H4 (cell line): ENCODE measurements around the gene GAD2. TPM values are rescaled to one million over a fixed set of nuclear protein-coding genes. Genes with fewer than 3 reads are reported as not detected.
"Not testable (repeated sequence)": the region's sequence is repeated elsewhere in the genome, so short reads cannot be mapped to it uniquely, and the experiment has no call there.

Experiments used
- DNase-seq: peaks from one replicate; pipeline ENCODE4 v3.0.0-alpha.2; 2015; ENCODE audit warnings: low spot score
- total RNA-seq: library from RNA; depleted of rRNA; stranded (reverse); fragments of >200 nt; shearing (Covaris generic); gene quantifications from 2 replicates; pipeline ENCODE4 v1.2.3, GENCODE V29; 2014; rRNA removed

GAD2 gene
- total RNA-seq, 1 experiment from 2014 or later, result not detected

DNA sequence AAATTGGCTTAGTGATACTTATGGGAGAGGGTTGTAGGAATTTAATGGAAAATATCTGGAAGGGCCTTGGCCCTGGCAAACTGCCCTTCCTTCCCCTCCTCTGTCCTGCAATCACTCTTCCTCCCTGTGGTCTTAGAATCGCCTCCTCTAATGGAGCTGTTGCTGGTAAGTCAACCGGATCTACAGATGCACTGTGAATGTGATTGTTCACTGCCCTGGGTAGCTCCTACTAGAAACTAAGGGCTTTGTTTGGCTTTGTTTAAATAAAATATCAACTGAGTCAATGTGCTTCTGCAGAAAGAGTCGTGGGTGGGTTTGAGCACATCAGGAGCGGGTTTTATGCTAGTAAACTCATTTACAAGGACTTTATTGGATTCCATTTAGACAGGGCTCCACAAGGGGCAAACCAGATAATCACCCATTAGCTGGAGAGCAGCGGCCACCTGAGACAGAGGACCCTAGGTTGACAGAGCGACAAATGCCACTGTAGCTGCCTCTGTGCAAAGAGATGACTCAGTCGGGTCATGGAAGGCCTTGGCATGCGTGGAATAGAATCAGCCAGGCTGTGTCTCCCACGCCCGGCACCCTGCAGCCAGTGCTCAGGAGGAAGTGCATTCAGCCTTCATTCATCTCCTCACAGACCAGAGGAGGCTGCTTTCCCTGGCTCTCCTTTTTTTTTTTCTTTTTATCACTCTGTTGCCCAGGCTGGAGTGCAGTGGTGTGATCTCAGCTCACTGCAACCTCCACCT, 97.9 kb downstream of the GAD2 start:
- no peak for DNase-seq

DNA sequence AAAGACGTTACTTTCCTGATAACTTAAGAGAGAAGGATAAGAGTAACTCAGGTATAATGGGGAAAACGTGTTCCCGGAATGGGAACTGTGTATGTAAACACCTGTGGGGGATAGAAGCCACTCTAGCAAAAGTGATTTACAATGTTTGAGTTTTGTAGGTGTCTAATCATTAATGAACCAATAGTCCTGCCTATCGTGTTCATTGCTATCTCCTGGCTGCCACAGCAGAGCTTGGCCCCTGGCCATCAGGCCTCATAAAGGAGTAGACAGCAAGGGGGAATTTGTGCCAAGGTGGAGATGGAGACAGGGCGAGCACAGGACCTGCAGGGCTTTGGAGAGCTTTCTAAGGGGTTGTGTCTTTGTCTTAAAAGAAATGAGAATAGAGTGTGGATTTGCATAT, 102.1 kb downstream of the GAD2 start:
- DNase-seq, result no peak

DNA sequence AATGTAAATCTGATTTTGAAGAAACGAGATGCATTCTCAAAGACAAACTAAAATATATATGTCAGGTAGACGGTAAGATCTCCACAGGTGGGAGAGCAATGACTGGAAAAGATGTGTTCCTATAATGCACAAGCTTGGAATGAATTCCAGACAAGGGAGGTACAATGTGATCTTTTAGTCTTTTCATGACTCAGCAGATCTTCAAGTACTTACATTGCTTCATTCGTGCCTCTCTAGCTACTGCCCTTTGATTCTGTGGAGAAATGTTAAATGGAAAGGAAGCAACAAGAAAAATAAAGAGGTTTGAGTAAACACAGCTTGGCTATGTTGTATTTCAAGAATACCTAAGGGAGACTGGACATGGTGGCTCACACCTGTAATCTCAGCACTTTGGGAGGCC, 106.6 kb downstream of the GAD2 start:
- no peak for DNase-seq

DNA sequence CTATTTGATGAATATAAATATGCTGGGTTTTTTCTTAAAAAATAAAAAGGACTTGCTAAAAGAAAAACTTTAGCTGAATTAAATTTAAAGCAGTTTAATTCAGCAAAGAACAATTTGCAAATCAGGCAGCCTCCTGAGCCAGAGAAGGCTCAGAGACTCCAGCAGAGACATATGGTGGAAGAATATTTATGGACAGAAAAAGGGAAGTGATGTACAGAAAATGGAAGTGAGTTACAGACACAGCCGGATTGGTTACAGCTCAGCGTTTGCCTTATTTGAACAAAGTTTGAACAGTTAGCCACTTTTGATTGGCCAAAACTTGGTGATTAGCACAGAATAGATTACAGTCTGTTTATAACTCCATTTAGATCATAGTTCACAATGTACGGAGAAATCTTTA, 110.3 kb downstream of the GAD2 start:
- no peak for DNase-seq

DNA sequence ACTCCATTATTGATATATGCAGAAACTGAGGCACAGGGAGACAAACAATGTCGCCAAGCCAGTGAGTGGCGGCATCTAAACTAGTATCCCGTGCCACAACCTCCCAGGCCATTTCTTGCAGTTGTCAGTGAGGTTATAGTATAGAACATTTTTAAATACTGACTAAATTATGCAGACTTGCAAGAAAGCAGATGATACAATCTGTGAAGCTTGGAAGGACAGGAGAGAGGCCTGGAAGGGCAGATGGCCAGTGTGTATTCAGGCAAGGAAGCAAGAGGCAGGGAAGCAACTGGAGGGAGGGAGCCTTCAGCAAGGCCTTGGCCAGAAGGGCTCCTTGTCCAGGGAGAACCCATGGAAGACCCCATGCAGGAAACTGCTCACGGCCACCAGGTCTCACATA, 111.2 kb downstream of the GAD2 start:
- no peak for DNase-seq

DNA sequence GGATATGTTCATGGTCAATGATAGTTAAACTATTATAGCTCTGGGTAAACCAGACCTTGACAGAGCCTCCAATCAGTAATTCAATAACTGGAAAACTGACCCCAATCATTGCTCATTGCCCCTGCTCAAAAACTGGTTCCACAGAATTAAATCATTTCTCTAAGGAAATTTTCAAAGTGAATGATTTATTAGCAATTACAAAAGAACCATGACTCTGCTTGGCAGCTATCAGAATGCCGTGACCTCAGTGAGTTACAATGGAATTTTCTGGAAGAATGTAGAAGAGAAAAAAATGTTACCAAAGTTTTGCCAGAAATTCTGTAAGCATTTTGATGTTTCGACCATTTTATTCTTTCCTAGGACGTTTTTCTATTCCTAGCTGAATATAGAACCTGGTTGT, 114.8 kb downstream of the GAD2 start:
- no peak for DNase-seq

DNA sequence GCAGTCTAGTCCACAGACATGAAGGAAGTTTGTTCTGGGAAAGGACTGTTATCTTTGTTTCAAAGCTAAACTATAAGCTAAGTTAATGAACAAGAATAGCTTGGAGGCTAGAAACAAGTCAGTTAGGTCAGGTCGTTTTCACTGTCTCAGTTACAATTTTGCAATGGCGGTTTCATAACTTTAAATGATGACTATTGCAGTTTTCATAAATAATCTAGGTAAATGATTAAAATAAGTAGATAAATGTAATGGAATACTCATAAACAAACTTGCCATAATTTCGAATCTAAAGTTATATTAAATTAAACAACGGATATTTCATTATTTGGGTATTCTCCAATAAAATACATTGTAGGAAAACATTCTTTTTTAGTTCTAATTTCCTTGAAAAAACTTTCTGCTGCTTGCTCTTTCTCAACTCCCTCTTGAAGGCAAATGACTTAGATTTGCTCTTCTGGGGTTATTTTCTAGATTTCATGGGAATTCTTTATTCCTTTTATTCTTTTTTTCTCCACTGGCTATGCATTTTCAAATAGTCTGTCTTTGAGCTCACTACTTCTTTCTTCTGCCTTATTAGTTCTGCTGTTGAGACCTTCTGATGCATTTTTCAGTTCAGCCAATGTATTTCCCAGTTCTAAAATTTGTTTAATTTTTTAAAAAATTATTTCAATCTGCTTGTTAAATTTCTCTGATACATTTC, 117.8 kb downstream of the GAD2 start:
- no peak for DNase-seq

DNA sequence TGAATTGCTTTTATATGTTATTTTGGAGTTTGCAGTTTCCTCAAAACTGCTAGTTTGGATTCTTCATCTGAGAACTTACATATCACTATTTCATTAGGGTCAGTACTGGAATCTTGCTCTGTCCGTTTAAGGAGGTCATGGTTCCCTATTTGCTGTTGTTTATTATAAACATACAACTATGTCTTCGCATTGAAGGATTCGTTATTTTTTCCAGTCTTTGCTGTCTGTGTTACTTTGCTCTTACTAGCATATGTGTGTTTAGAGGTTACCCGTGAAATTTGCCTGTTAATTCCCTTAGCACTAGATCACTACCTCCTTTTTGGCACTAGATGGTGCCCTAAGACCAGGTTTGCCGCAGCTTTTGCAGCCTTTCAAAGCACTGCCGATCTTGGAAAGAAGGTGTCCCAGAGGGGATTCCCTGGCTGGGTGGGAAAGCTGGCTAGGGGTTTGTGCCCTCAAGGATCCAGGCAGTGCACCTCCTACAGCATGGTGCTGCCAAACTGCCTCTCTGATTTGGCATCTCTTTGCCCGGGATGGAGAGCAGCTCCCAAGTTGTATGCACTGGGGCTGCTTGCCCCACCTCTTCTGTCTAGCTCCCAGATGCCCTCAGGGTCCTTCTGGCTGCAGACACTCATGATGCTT, 118.5 kb downstream of the GAD2 start:
- peak; percentile 48 for DNase-seq

DNA sequence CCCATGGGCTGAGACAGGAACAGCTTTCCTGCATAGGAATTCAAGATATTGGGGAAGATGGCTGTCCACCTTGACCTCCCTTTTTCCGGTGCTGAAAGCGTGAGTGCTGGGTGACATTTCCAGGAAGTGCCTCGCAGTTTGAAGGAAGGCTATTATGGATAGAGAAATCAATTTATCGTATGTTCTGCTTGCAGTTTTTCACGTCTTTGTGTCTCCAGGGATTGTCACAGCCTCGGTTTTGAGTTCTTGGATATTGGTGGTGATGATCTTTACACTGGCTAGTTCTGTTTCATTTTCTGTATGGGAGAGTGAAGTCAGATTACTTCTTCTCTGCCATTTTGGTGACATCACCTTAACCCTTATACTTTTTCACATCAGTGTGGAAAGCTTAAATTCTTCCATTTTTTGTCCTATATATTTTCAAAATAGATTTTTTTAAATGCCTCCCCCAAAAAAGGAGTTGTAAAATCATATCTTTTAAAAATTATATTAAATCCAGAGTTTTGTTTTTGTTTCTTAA, 119.1 kb downstream of the GAD2 start:
- DNase-seq, result no peak

DNA sequence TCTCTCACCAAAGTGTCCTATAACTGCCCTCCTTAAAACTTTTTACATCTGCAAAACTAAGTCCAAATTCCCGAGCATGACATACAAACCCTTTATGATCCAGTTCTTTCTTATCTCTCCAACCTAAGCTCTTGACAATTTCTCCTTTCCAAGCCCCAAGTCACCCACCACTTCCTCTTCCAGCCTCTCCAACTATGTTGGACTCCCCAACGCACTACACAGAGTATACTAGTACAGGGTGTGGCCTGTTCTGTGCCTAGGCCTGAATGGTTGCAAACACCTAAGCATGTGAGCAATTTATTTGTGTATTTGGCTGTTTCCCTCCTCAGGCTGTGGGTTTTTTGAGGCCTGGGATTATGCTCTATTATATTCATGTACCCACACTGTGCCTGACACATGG, 120.4 kb downstream of the GAD2 start:
- no peak for DNase-seq

DNA sequence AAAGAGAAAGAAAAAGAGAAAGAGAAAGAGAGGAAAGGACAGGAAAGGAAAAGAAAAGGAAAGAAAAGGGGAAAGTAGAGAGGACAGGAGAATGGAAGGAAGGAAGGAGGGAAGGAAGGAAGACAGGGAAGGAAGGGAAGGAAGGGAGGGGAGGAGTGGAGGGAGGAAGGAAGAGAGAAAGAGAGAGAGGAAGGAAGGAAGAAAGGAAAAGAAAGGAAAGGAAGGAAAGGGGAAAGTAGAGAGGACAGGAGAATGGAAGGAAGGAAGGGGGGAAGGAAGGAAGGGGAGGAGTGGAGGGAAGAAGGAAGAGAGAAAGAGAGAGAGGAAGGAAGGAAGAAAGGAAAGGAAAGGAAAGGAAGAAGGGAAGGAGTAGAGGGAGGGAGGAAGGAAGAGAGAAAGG, 125.1 kb downstream of the GAD2 start:
- no peak for DNase-seq

DNA sequence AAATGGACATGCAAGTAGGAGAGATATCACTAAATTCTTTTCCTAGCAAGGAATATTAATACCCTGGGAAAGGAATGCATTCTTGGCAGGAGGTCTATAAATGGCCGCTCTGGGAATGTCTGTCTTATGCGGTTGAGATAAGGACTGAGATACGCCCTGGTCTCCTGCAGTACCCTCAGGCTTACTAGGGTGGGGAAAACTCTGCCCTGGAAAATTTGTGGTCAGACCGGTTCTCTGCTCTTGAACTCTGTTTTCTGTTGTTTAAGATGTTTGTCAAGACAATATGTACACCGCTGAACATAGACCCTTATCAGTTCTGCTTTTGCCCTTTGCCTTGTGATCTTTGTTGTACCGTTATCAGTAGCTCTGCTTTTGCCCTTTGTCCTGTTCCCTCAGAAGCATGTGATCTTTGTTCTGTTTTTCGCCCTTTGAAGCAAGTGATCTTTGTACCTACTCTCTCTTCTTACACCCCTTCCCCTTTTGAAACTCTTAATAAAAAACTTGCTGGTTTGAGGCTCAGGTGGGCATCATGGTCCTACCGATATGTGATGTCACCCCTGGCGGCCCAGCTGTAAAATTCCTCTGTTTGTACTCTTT, 132.3 kb downstream of the GAD2 start:
- not testable (repeated sequence) for DNase-seq

Other genes starting within 250 kb of the GAD2 start
- gene APBB1IP, start 221.6 kb downstream of the GAD2 start, total RNA-seq, result not detected in 2 replicates